Kidney epithelial cell (primary cell): ENCODE measurements around the gene RCAN2. TPM values are rescaled to one million over a fixed set of nuclear protein-coding genes. Genes with fewer than 3 reads are reported as not detected.

Source experiments
- DNase-seq: peaks from one replicate; pipeline ENCODE4 v3.0.0-alpha.2; 2010; ENCODE audit warnings: low read depth
- H3K27me3 ChIP-seq: 2 replicates; pipeline ENCODE4 v1.6.0; 2011; ENCODE audit warnings: low read length; ENCODE audit not compliant: control insufficient read depth, insufficient read depth
- H3K36me3 ChIP-seq: 2 replicates; pipeline ENCODE4 v1.5.1; 2011; ENCODE audit warnings: low read length; ENCODE audit not compliant: control insufficient read depth, insufficient read depth
- H3K4me3 ChIP-seq: 2 replicates; pipeline ENCODE4 v1.5.1; 2011; ENCODE audit warnings: low read depth, mild to moderate bottlenecking, control low read depth, low read length
- CTCF ChIP-seq: IDR thresholded peaks from 2 replicates; pipeline ENCODE4 v1.5.1; 2011; ENCODE audit warnings: mild to moderate bottlenecking, moderate library complexity, low read length, control low read depth, inconsistent platforms; ENCODE audit not compliant: insufficient read depth, poor library complexity, severe bottlenecking
- total RNA-seq: library from RNA; depleted of rRNA; stranded (reverse); fragments of >200 nt; gene quantifications from 2 replicates; pipeline ENCODE4 v1.2.3, GENCODE V29; 2015

Gene RCAN2
- total RNA-seq, 1 donor from 2014 or later, result 6.2 TPM

- no peak for TF ChIP-seq CTCF
- DNase-seq, result no peak
- no peaks in the 10 kb centered on the region for H3K36me3 ChIP-seq
- H3K27me3 ChIP-seq, result no peaks in the 10 kb centered on the region
- no peak overlapping the region for H3K4me3 ChIP-seq
Observed at GRCh38 chr6:46243754-46244153, 247.5 kb downstream of the RCAN2 start.

GRCh38 chr6:46242921-46243320 is 248.3 kb downstream of the RCAN2 start:
- no peak for TF ChIP-seq CTCF
- no peaks in the 10 kb centered on the region for H3K36me3 ChIP-seq
- H3K4me3 ChIP-seq, result no peak overlapping the region
- H3K27me3 ChIP-seq, result no peaks in the 10 kb centered on the region
- DNase-seq, result no peak

- Histone ChIP-seq H3K27me3 (no peaks in the 10 kb centered on the region), H3K4me3 (no peak overlapping the region), H3K36me3 (no peaks in the 10 kb centered on the region)
- no peak for DNase-seq
- TF ChIP-seq CTCF, result no peak
Observed at GRCh38 chr6:46240866-46241565, 250.2 kb downstream of the RCAN2 start.

- no peak overlapping the region for H3K4me3 ChIP-seq
- DNase-seq, result no peak
- H3K27me3 ChIP-seq, result no peaks in the 10 kb centered on the region
- TF ChIP-seq CTCF, result no peak
- H3K36me3 ChIP-seq, result no peaks in the 10 kb centered on the region
Observed at GRCh38 chr6:46236752-46237151, 254.5 kb downstream of the RCAN2 start.

GRCh38 chr6:46235242-46235641 is 256.0 kb downstream of the RCAN2 start:
- TF ChIP-seq CTCF, result no peak
- DNase-seq, result no peak
- Histone ChIP-seq H3K4me3 (no peak overlapping the region), H3K27me3 (no peaks in the 10 kb centered on the region), H3K36me3 (no peaks in the 10 kb centered on the region)

GRCh38 chr6:46234700-46235099 is 256.5 kb downstream of the RCAN2 start:
- no peak for TF ChIP-seq CTCF
- H3K4me3 ChIP-seq, result no peak overlapping the region
- no peaks in the 10 kb centered on the region for H3K27me3 ChIP-seq
- H3K36me3 ChIP-seq, result no peaks in the 10 kb centered on the region
- DNase-seq, result no peak
